GM19035 (cell line): ENCODE measurements around the gene WWP2.
"Not testable (repeated sequence)": the region's sequence is repeated elsewhere in the genome, so short reads cannot be mapped to it uniquely, and the experiment has no call there.

Source experiments
- ATAC-seq: cut with Tn5 transposase; IDR thresholded peaks from one replicate; pipeline ENCODE4 v1.9.1; 2021; ENCODE audit not compliant: unreplicated experiment

Gene WWP2

DNA sequence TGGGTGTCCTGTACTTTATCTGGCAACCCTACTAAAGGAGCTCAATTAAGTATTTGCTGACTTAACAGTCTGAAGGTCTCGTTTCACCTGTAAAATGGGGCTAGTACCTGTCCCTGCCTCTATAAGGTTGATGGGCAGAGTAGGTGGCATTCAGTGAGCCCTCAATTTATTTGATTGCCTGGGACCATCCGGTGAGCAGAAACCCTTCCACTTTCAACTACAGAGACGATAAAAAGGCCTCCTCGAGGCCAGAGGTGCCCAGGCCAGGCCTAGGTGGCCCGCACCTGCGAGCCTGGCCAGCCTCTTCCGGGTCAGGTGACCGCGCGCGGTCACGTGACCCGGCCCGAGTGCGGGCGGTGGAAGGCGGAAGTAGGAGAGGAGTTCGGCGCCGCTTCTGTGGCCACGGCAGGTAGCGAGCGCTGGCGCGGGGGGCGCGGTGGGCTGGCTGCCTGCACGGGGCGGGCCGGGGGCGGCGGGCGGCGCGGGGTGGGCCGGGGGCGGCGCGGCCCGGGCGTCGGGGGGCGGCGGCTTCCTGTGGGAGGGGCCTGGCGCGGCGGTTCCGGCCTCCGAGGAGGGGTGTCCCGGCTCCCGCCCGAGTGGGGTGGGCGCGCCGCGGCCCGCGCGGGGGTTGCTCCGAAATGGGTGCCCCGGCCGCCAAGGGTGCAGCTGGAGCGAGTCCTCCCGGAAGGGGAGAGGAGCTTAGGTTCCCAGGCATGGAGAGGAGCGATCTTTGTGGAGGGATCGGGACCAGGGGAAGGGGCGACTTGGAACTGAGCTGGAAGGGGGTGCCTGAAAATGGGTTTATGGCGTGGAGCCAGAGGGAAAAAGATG is at the start of gene WWP2:
Gene WWP2 (plus strand): TSS at position 350 of the 831 bp plus-strand sequence. CDS start 24,679 bp downstream, outside the sequence.
- ATAC-seq: peak; percentile 76

DNA sequence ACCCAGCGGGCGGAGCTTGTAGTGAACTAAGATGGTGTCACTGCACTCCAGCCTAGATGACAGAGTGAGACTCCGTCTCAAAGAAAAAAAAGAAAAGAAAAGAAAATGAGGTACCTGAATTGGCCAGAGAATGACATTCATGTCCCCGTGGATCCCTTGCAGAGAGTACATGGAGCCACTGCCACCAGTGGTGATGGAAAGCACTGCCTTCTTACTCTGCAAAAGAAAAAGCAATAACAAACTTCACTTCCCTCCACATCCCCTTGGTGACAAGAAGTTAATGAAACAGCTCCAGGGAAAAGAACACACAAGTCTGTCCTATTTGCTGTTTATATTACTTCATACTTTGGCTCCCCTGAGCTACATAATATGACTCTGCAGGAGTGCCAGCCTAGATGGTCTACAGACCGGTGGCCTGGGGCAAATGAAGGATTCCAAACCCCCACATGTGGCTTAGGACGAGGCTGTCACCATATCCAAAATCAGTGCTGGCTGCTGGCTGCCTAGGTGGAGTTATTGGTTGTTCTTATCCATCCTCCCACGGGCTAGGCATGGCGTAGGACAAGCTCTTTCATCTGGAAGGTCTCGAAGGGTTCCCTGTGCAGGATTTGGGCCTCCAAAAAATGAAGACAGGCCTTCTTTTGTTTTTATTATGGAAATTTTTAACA is 49.1 kb upstream of the WWP2 start:
- ATAC-seq: no peak

DNA sequence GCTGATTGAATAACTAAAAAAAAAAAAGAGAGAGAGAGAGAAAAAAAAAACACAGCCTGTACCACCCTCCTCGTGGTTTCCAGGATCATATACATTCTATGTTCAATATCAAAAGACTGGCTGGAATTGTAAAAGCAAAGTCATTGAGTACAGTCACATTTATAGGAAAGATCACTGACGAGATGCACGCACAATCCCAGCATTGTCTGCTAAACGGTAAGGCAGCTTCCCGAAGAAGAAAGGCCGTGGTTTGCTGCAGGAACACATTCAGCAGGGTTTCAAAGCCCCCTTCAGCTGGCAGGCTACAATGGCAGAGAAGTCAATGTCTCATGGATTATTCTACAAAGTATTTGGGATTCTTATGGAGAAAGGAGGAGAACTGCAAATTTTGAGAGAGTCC is 45.1 kb upstream of the WWP2 start:
- no peak for ATAC-seq

DNA sequence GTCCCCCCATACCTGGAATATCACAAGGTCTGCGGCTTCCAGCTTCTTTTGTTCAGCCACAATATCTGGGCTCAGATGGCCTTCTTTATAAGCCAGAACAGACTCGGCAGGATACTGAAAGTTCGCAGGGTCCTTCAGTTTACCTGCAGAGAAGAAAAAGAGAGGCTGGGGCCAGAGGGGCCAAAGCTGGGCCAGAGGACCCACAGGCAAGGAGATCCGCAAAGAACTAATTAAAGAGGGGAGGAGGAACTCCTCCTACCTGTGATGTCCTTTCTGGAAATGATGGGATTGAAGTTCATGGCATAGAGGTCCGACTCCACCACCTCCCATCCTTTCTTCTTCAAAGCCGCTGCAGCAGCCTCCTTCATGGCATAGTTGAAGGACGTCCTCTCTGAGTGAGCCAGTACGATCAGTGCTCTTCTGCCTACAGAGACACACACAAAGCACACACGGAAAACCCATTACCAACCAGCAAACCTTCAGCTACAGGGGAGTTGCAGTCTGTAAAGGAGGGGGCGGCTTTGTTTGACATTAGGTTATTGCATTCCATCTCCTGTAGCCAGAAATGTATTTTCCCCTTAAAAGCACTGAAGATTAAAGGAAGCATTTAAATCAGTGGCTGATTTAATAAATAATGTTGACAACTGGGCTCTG is 43.9 kb upstream of the WWP2 start:
- no peak for ATAC-seq

DNA sequence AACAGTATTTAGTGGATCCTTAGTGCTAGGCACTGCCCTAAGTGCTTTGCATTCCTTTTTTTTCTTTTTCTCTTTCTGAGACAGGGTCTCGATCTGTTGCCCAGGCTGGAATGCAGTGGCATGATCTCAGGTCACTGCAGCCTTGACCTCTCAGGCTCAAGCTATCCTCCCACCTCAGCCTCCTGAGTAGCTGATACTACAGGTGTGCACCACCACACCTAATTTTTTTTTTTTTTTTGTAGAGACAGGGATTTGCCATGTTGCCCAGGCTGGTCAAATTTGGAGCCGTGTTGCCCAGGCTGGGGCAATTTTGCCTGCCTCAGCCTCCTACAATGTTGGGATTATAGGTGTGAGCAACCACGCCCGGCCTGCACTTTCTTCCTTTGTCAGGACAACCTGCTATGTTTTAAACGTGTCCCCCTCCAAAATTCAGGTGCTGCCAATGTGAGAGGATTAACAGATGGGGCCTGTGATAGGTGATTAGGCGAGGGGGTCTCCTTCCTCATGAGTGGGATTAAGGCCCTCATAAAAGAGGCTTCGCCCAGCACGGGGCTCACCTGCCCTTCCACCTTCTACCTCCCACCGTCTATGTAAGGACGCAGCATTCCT is 41.2 kb upstream of the WWP2 start:
- no peak for ATAC-seq

DNA sequence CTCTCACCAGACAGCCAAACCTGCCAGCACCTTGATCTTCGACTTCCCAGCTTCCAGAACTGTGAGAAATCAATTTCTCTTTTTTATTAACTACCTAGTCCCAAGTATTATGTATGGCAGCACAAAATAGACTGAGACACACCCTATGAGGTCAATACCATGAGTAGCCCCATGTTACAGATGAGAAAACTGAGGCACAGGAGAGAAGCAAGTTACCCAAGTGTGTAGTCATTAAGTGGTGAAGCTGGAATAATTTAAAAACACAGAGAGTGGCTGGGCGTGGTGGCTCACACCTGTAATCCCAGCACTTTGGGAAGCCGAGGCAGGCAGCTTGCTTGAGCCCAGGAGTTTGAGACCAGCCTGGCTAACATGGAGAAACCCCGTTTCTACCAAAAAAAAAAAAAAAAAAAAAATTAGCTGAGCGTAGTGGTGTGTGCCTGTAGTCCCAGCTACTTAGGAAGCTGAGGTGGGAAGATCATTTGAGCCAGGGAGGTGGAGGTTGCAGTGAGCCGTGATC is 40.6 kb upstream of the WWP2 start:
- no peak for ATAC-seq

DNA sequence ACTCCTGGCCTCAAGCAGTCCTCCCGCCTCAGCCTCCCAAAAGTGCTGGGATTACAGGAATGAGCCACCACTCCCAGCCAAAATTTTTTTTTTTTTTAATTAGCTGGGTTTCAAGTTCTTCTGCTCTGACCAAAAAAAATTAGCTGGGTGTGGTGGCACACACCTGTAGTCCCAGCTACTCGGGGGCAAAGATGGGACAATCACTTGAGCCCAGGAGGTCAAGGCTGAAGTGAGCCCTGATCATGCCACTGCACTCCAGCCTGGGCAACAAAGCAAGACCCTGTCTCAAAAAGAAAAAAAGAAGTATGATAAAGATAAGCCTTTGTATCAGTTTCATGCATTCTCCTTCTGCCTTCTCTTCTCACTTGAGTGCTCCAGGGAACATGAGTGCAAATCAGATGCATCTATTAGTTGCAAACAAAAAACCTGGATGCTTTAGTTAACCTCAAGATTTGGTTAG is 37.7 kb upstream of the WWP2 start:
- ATAC-seq: no peak

DNA sequence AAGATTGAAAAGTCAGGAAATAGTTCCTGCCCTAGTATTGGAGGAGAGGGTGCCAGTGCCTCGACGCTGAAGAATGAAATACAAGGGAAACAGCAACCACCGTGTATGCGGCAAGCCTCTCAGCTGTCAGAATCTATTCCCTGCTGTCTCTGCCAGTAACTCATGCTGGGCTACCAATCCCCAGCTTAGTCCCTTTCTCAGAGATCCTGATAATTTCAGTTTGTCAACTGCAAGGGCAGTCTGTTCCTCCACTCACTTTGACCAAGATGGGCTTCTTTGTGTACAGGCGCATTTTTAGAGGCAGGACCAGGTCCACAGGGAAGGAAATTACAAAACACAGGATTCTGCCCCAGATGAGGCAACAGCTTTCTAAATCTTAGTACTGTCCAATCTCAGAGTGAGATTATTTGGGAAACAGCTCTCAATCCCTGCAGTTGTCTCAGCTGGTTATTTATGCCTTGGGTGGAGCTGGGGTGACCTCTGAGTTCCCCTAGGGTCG is 37.1 kb upstream of the WWP2 start:
- ATAC-seq: no peak

DNA sequence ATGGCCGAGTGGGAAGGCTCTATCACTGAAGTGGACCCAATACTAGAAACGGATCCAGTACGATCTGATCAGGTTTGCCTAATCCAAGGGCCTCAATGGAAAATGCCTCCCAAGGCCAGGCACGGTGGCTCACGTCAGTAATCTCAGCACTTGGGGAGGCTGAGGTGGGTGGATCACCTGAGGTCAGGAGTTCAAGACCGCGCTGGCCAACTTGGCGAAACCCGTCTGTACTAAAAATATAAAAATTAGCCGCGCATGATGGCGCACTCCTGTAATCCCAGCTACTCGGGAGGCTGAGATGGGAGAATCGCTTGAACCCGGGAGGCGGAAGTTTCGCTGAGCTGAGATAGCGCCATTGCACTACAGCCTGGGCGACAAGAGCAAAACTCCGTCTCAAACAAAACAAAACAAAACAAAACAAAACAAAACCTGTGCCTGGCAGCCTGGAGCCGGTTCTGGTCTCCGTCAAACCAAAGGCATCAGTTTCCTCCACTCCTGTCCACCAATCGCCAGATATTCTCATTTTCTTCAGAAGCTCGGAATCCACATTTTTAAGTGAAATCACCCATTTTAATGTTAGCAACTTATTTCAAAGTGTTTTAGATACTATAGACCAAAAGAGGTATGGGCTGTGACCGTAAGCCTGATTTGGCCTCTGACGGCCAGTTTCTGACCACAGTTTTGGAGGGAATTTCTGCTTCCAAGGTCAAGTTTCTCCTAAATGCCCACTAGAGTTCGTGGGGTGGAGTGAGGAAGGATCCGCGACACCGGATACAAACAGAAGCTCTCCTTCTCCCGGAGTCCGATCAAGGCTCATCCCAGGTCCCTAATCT is 36.4 kb upstream of the WWP2 start:
- no peak for ATAC-seq

DNA sequence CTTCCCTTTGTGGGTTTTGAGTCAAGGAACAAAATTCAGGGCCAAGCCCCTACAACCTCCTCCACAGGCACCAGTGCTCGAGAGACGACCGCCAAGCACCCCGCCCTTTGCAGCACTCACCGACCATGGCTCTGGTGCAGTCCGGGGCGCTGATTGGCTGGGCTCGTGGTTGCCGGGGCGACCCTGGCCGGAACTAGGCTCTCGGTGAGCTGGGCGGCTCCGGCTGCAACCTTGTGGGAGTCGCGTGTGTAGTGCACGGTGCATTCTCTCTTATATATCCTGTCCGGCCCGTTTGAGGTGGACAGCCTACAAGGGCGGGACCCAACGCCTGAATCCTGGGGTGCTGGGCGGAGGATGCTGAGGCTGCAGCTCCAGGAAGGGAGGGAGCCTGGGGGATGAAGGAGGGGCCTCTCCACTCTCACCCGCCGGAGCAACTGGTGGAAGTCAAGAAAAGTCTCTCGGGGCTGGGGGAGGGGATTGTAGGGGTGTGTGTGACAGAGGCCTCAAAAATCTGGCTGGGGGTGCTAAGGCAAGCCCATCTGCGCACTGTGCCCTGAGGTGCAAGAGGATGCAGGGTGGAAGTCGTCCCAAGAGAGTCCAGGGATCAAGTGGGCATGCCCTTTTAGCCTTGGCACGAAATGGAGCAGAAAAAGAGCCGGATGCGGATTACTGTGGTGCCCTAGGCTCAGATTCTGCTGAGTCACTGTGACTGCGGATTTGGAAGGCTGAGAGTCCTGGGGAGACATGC is 35.6 kb upstream of the WWP2 start, which contains the start of gene NQO1:
Gene NQO1 (minus strand): TSS at position 248 of the 748 bp plus-strand sequence. CDS start 121 bp downstream, at position 127.
- peak; percentile 99 for ATAC-seq

DNA sequence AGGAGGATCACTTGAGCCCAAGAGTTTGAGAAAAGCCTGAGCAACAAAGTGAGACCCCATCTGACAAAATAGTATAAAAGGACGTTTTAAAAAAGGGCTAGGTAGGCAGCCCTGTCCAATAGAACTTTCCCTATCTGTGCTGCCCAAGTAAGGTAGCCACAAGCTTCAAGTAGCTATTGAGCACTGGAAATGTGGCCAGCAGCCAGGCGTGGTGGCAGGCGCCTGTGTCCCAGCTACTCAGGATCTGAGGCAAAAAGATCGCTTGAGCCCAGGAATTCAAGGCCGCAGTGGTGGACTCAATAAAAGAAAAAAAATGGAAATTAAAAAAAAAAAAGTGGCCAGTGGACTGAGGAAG is 34.2 kb upstream of the WWP2 start:
- ATAC-seq: no peak

DNA sequence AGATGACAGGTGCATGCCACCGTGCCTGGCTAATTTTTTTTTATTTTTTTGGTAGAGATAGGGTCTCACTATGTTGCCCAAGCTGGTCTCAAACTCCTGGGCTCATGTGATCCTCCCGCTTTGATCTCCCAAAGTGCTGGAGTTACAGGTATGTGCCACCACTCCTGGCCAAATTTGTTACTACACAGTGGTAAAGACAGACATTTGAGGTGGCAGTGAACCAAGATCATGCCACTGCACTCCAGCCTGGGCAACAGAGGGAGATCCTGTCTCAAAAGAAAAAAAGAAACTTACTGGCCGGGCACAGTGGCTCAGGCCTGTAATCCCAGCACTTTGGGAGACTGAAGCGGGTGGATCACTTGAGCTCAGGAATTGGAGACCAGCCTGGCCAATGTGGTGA is 33.1 kb upstream of the WWP2 start:
- not testable (repeated sequence) for ATAC-seq

DNA sequence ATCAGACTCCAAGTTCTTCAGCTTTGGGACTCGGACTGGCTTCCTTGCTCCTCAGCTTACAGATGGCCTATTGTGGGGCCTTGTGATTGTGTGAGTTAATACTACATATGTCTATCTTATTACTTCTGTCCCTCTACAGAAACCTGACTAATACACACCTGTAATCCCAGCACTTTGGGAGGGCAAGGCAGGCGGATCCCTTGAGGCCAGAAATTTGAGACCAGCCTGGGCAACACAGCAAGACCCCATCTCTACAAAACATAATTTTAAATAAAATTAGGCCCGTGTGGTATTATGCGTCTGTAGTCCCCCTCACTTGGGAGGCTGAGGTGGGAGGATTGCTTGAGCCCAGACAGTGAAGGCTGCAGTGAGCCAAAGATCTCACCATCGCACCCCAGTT is 30.9 kb upstream of the WWP2 start:
- ATAC-seq: not testable (repeated sequence)

DNA sequence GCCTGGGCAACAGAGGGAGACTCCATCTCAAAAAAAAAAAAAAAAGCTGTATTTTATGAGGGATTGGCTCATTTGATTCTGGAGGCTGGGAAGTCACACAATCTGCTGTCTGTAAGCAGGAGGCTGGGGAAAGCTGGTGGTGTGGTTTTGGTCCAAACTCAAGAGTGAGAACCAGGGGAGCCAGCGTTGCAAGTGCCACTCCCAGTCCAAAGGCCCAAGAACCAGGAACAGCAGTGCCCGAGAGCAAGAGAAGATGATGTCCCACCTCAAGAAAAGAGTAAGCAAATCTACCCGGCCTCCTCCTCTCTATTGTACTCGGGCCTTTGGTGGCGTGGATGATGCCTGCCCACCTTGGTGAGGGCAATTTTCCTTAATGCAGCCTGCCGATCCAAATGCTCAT is 30.0 kb upstream of the WWP2 start:
- ATAC-seq: no peak

DNA sequence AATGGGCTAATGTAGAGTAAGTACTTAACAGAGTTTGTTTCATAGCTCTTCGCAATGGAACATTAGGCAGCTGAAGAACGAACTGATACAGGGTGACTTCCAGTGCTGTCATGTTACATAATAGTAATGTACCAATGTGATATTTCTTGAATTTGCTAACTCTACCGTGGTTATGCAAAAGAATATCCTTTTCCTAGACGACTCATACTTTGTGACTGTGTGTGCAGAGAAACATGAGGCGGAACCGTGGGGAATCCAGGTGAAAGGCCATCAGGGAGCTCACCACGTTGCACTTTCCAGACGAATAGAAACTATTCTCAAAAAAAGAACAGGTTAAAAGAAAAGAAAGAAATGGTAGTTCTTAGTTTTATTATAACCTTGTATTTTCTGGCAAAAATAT is 20.6 kb upstream of the WWP2 start:
- ATAC-seq: no peak

DNA sequence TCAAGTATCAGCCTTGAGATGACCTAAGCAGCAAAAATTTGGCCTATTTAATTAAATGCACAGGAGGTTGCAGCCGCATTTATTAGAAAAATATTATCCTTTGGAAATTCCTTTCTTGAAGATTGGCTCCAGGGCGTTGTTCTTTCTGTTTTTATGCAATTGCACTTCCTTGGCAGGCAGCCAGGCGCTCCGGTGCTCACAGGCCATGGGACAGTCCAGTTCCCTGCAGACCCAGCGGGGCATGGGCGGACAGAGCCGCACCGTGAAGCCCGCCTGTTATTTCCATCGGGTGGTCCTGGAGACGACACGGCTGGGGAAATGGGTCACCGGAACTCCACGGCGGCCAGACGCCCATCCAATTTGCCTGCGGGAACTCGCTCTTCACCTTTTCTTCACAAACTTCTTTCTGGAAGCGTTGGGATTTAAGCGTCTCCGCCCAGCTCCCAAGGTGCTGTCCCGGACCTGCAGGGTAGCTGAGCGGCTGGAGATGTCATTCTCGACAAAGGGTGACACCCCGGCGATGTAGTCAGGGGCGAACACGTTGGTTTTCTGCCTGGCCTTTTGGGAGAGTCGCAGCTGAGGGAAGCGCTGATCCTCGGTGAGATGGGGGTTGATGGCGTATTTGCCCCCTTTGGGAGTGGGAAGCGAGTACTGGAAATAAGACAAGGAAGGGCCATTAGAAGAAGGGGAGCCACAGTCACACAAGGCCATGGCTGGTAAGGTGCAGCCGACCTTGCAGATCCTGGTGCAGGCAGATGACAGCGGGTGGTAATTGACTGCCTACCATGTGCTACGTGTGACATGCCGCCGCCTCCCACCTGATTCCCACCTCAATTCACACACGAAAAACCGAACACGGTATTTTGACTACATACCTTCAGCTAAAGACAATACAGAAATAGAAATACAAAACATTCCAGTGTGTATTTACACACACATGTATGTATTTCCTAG is 19.9 kb upstream of the WWP2 start:
- no peak for ATAC-seq

DNA sequence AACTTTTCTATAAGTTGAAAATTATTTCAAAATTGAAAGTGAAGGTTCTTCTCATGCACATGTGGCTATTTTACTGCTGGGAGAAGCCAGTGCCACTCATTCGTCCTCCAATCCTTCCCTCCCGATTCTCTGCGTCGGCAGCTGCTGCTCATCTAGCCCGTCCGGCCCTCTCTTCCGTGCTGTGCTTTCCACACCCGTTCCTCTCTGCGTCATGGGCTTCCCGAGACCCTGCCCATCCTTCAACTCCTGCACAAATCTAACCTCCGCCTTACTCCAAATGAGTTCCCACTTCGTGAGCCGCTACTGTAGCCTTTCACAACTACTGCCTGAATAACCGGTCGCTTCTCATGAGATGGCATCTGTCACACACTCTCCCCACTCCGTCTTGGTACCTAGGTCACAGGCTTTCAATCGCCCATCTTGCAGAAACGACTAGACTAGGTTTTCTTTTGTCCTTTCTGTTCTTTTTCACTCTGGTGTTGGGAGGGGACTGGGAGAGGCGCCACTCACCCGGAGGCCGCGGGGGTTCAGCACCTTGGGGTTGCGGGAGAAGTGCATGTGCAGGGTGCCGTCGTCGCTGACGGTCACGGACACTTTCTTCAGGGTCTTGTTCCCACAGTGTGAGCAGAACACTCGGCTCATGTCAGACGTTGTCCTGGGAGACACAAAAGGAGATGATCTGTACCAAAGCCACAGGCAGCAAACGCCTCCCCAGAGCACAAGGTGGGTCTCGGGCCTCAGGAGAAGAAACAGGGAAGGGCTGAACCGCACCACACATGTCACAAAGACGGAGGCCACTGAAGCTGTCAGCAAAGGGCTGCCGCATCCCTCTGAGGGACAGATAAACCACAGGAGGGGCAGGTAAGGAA is 17.5 kb upstream of the WWP2 start:
- ATAC-seq: no peak
